HG02759 (cell line): ENCODE data around the gene SYNGR1.
"Not testable (repeated sequence)": the region's sequence is repeated elsewhere in the genome, so short reads cannot be mapped to it uniquely, and the experiment has no call there.

Source experiments
- ATAC-seq: cut with Tn5 transposase; IDR thresholded peaks from one replicate; pipeline ENCODE4 v1.9.1; 2021; ENCODE audit warnings: mild to moderate bottlenecking, moderate library complexity; ENCODE audit not compliant: unreplicated experiment

SYNGR1 gene

DNA sequence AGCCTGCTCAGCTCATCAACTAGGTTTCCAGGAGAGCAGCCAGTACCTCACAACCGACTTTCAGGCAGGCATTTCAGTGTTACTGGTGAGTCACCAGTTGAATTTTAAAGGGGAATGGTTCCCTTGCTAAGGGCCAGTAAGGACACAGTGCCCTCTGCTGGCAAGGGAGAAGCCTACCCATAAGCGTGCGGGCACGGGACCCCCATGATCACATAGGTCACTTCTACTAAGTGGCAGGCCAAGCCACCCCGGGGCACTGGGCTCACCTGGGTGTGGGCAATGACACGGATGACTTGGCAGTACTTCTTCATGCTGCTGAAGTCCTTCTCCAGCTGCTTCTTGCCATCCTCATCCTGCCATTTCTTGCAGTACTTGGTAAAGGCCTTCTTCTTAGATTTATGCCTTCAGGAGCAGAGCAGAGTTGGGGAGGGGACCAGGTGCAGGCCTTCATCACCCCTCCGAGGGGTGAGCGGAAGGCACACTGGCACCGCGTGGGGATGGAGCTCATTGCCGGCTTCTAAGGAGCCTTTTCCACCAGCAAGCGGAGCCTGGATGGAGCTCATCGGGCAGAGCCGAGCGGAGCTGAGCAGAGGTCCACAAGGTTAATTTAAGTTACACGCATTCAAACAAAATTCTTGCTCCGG lies 33.2 kb upstream of the SYNGR1 start:
- no peak for ATAC-seq

DNA sequence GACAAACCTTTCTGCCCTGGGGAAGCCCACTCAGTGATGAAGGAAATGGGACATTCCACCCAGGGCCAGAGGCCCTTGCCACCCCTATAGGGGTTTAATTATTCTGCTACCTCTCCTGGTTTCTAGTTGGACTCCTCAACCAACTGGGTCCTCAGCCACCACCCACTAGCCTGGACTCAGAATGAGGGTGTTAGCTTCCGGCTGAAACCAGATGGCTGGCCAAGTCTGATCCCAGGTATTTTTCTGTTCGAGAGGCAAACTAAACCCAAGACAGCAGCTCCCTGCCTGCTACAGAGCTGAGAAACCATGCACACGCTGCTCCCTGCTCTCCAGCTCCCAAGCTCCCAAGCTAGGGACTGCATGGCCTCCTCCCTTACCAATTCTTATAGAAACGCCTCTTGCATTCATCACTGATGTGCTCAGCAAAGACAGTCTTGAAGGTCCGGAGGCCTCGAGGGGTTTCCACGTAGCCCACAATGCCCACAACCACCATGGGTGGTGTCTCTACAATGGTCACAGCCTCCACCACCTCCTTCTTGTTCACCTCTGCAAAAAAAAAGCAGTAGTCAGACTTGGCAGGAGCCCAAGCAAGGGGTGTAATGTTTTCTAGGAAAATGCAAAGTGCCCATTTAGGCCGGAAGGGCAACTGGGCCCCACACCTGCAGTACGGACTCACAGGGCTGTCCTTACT lies 32.6 kb upstream of the SYNGR1 start:
- ATAC-seq: no peak

DNA sequence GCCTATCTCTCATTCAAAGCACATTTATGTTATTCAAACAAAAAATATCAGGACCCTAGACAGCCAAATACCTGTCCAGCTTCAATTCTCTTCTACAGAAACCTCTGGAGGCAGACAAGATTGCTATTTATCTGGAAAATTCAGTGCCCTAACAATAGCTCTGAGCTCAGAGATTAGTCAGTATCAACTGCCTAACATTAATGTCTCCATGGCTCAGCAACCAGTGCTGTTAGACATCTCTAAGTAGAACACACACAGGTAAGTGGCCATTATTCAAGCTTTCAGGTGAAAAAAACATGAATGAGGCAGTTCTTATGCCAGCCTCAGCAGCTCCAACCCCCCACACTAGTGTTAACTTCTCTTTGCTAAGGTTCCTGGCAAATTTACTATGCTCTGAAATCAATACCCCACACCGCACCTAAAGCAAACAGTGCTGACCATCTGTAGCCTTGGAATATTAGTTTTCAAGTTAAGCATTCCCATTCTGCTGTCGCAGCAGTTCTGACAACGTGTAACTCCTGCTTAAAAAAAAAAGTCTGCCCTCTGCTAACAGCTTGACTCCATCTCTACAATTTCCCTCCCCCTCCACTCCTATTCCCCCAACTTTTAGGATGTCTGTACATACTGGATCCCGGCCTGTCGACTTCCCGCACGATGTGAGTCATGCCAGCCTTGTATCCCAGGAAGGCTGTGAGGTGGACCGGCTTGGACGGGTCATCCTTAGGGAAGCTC lies 31.9 kb upstream of the SYNGR1 start:
- no peak for ATAC-seq

DNA sequence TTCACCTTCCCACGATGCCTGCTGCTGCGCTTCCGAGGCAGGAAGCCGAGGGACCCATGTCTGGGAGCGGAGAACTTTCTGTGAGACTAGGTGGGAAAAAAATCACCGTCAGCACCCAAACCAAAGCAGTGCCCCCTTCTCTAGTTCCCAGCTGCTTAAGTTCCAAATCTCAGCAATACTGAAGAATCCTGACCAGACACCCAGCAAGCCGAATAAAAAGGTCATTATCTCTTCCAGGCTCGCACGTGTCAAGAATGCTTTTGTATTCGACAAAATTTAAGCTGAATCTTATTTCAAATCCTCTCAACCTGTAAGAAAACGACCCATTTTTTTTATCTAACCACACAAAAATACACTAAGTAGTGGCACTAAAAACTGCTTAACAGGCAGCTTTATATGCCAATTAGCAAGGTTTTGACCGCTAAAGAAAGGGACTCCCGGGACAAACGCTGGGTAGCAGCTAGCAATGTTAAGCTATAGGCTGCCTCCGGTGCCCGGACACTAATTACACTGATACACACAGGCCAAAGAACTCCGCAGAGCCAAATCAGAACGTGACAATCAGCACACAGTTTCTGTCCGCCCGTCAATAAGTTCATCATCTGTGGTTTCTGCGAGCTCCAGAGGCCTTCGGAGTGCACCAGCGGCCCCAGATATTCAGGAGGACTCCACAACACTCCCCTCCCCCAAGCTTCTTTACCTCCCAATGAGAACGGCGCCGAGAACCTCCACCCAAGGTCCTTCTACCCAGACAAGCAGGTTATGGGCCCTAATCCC lies 31.1 kb upstream of the SYNGR1 start:
- no peak for ATAC-seq

DNA sequence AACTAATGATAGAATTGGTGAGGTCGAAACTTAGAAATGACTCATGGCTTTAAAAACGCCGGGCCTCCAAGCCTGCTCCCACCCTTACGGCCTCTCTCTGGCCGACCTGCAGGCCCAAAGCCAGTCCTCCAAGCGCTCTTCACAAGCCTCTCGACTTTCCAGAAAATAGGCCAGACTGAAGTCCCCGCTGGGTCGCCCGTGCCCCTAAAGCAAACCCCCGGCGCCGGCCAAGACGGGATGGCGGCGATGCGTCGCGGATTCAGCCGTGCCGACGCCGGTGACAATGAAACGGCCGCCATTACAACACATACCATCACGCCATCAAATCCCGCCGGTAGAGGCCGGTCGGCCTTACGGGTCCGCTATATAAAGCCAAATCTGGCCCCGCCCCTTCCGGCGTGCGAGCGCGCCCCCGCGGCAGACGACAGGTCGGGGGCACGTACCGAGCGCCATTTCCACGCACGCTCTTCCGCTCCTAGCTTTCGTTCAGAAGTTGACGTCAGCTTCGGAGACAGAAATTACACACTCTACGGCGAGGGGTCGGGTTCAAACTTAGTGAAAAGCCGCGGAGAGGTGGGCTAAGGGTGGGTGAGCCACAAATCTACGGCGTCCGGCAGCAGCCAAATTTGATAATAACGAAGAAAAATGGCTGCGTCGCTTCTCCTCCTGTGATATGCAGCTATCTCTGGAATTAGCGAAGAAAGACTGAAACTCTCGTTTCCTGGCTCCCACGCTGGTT lies 30.3 kb upstream of the SYNGR1 start, which contains the start of gene RPL3:
Gene RPL3, minus strand, starts transcription at position 340 of the 739 bp plus-strand sequence. Its CDS starts 26 bp downstream, at position 314.
- peak; percentile 85 for ATAC-seq

DNA sequence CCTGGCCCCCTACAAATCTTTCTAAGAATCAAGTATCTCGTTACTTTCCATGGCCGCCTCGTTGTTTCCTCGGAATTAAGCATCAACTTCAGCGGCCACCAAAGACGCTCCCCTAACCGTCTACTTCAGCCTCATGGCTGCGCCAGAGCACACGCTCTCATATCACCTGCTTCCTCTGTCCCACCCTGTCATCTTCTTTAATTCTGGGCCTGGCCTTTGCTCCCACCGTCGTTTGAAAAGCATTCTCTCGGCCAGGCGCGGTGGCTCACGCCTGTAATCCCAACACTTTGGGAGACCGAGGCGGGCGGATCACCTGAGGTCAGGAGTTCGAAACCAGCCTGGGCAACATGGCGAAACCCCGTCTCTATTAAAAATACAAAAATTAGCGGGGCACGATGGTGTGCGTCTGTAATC lies 29.2 kb upstream of the SYNGR1 start:
- ATAC-seq: not testable (repeated sequence)

DNA sequence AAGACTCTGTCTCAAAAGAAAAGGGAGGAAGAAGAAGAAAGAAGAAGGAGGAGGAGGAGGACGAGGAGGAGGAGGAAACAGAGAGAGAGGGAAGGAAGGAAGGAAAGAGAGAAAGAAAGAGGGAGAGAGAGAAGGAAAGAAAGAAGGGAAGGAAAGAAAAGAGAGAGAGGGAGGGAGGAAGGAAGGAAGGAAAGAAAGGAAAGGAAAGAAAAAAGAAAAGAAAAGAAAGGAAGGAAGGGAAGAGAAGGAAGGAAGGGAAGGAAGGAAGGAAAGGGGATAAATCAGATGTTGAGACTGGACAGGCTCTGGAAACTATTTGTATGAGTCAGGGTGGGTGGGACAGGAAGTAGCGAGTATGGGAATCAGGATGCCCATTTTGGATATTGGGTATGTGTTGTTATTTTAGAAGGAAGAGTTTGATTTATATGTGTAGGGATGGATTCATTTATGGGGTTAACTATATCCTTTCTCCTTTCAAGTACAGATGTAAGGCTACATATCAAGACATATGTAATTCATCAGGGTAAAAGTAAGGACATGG lies 24.3 kb upstream of the SYNGR1 start:
- ATAC-seq: no peak

DNA sequence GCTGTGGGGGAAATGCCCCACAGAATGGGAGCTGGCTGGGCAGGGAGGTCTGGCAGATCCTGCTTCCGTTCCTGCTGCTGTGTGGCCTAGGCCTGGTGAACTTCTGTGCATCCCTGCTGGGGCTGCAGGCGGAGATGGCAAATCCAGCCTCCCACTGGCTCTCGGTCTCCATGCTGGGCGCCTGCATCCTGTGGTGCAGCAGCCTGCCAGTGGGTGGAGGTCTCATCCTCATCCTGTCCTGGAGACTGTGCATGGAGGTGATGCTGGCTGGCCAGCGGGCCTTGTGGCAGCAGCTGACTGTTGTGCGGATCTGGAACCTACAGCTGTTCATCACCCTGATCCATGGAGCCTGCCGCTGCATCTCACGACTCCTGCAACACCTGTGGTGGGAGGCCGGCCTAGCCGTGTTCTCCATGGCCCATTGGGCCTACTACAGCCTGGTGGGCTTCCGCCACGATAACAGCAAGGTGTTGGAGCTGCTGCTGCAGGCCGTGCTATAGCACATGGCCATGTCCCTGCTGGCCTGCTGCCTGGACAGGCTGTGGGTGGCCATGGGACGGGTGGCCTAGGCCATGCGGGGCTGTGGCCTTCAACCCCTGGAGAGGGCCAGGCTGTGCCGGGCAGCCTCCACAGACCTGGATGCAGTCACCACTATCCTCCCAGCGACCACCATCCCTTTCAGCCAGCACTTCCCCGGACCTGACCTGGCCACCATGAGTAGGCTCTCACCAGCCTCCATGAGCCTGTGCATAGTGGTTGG lies 21.6 kb upstream of the SYNGR1 start:
- ATAC-seq: no peak

DNA sequence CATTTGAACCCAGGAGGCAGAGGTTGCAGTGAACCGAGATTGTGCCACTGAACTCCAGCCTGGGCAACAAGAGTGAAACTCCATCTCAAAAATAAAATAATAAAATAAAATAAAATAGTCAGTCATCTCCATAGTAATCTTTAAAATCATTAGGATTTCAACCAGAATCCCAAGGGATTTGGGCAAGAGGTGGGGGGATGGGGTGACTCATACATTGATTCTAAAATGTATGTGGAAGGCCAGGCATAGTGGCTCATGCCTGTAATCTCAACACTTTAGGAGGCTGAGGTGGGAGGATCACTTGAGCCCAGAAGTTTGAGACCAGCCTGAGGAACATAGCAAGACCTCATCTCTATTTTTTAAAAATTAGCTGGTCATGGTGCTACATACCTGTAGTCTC lies 19.2 kb upstream of the SYNGR1 start:
- not testable (repeated sequence) for ATAC-seq

DNA sequence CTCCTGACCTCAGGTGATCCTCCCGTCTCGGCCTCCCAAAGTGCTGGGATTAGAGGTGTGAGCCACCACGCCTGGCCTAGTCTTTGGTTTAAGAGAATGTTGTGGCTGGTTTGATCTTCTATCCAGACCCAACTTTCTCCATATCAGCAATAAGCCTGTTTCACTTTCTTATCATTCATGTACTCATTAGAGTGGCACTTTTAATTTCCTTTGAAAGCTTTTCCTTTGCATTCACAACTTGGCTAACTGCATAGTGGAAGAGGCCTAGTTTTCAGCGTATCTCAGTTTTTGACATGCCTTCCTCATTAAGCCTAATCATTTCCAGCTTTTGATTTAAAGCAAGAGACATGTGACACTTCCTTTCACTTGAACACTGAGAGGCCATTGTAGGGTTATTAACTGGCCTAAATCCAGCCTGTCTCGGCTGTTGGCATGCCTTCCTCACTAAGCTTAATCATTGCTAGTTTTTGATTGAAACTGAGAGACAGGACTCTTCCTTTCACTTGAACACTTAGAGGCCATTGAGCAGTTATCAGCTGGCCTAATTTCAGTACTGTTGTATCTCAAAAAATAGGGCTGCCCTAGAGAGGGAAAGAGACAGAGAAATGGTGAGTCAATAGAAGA lies 17.2 kb upstream of the SYNGR1 start:
- ATAC-seq: peak; percentile 42

DNA sequence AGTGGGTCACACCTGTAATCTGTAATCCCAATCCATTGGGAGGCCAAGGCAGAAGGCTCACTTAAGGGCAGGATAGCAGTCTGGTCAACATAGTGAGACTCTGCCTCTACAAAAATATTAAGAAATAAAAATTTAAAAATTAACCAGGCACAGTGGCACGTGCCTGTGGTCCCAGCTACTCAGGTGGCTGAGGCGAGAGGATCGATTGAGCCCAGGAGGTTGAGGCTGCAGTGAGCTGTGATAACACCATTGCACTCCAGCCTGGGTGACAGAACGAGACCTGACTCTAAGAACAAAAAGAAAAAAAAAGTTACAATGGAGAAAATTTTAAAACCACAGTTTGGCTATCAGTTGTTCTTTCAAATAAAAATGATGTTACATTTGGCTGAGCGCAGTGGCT lies 13.4 kb upstream of the SYNGR1 start:
- ATAC-seq: no peak

DNA sequence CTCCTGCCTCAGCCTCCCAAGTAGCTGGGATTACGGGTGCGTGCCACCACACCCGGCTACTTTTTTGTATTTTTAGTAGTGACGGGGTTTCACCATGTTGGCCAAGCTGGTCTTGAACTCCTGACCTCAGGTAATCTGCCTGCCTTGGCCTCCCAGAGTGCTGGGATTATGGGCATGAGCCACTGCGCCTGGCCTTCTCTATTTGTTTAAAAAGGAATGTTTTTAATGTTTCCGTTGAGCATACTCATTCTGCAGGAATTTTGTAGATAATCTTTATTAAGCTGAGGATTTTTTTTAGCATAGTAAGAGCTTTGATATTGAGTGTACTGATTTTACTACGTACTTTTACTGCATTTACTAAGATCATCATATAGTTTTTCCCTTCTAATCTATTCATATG lies 10.0 kb upstream of the SYNGR1 start:
- ATAC-seq: not testable (repeated sequence)

DNA sequence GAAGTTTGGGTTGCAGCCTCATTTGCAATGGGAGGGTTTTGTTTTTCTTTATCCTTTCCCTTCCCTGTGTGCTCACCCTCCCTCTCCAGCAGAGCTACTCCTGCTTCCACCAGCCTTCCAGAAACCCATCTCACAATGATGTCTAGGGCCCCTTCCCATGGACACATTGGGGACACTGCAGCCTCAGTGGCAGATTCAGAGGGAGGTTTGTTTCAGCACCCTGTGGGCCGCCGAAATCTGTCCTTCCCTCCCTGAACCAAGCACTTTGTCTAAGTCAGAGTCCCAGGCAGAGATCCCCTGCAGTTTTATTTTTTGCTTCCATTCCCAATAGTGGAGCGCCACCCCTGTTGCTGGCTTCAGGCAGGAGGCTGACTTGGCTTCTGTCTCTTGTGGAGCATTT lies 8.6 kb upstream of the SYNGR1 start:
- ATAC-seq: no peak

DNA sequence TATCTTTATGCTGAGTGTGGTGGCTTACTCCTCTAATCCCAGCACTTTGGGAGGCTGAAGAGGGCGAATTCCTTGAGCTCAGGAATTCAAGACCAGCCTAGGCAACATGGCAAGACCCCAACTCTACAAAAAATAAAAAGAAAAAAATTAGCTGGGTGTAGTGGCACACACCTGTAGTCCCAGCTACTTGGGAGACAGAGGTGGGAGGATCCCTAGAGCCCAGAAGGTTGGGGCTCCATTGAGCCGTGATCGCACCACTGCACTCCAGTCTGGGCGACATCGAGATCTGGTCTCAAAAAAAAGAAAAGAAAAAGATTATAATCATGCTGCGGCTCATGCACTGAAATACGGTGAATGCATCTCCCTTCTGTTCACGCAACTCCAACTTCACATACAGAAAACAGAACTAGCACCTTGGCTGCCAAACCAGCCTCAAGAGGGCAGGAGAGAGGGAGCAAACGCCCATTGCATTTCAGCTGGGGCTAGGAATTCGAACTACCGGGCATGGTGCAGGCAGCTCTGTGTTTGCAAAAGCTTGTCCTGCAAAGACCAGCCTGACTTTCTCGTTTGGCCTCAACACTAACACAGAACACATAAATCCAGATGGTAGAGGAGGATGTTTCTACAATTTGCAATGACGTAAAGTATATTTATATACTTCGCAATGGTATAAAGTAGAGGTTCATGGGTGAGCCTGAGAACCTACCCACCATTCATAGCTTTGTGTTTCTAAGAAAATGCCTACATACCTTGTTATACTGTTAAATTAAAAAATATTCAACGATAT lies 6.3 kb upstream of the SYNGR1 start:
- ATAC-seq: no peak

DNA sequence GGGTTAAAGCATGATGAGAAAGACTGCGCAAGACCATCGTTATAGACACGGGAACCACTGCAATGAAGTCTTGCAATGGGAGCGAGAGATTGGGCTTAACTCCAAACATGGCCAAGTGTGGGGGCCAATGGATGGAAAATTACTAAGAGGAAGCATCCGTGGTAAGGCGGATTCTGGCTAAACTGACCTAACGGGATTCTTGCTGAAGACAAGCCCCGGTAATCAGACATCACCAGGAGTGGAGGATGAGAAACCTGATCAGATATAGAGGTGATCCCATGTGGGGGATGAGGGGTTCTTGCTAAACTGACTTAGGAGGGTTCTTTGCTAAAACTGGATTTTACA lies 5.8 kb upstream of the SYNGR1 start:
- no peak for ATAC-seq

DNA sequence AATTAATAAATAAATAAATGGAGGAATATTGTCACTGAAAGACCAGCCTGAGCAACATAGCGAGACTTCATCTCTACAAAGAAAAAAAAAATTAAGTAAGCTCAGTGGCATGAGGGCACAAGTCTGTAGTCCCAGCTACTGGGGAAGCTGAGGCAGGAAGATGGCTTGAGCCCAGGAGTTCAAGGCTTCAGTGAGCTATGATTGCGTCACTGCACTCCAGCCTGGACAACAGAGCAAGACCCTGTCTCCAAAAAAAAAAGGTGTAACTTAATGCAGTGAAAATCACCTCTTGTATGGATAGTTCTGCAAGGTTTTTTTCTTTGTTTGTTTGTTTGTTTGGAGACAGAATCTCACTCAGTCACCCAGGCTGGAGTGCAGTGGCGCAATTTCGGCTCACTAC lies 4.6 kb upstream of the SYNGR1 start:
- no peak for ATAC-seq

DNA sequence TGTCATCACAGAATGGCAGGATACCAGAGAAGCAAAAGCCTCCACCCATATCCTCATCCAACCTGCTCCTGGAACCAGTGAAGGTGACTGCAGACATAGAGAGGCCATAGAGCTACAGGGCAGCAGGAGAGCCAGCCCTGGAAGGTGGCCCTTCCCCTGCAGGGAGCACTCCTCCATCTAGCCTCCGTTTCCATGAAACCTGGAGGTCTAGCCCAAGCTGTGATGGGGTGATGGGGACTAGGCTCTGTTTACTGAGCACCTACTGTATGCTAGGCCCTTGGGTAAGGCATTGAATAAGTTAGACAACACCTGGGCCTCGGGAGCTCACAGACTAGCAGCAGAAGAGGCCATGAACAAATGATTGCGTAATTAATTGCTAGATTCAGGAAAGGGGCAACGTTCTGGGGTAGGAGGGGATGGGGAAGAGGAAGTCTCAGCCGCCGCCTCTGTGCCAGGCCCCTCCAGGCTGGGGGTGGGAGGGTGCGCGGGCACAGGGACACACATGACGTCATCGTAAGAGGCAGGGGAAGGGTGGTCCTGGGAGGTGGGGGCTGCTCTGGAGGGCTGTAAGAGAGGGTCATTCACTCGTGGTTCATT lies 784 bp upstream of the SYNGR1 start:
- ATAC-seq: peak; percentile 18

DNA sequence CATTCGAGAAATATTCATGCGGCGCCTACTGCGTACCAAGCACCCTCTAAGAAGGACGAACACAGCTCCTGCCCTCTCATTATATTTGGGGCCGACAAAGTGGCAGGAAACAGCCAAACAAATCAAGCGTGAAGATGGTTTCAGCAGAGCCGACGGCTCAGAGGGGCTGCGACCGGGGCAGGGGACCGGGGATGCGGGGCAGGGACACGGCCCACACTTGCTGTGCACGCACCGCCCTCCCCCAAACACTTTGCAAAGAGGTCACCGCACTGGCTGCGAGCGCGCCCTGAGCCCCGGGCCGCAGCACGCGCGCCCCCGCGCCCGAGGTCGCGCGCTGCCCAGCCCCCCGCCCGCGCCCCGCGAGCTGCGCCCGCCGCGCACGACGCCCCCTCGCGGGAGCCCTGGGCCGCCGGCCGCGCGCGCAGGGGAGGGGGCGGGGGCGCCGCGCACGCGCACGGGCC lies 255 bp upstream of the SYNGR1 start:
- peak; percentile 56 for ATAC-seq
